HepG2 (cell line): ENCODE results near the gene MTPN. TPM values are rescaled to one million over a fixed set of nuclear protein-coding genes. Genes with fewer than 3 reads are reported as not detected.
A peak's percentile ranks its signal among the peaks of the same experiment; 100 is the strongest.

Experiments
- ATAC-seq: fragments of 200-7000 bp; cut with Tn5 transposase; 3 replicates; pipeline ENCODE4 v1.9.1; 2020; ENCODE audit warnings: mild to moderate bottlenecking, moderate library complexity
- BruUV-seq: library from RNA; stranded (reverse); fragments of 400-500 nt; replicated peaks from 2 replicates; lab custom pipeline; 2021; lab: Mats Ljungman, UMichigan
- CTCF ChIA-PET: fragments of 300-600 bp; formaldehyde crosslinking; extraction: SDS; loops from one replicate; lab custom pipeline; 2021; ENCODE audit warnings: low total read pairs, inconsistent platforms, low intra/inter-chr PET ratio; lab: Yijun Ruan, JAX
- POLR2A ChIA-PET: fragments of 350-600 bp; sonication (Branson Sonifier 250); formaldehyde crosslinking; loops from one replicate; lab custom pipeline; 2020; ENCODE audit warnings: antibody characterized with exemption, inconsistent platforms; lab: Yijun Ruan, JAX
- DNase-seq: peaks from one replicate; pipeline ENCODE4 v3.0.0-alpha.2; 2015; ENCODE audit warnings: low spot score
- FAIRE-seq: peaks from 3 replicates; lab custom pipeline; 2011; peaks lifted over from hg19 to GRCh38; lab: Jason Lieb, UNC
- H2AFZ ChIP-seq: one replicate; pipeline ENCODE4 v1.6.1; 2011; ENCODE audit warnings: low read length, inconsistent platforms
- H3K27ac ChIP-seq: fragments of 300-600 bp; 3 replicates; pipeline ENCODE4 v1.8.0; 2011; ENCODE audit warnings: mixed run types, mild to moderate bottlenecking, mixed read lengths, low read length, inconsistent platforms; ENCODE audit not compliant: insufficient read depth; ENCODE audit errors: extremely low read length
- H3K27me3 ChIP-seq, 2 experiments: fragments of 200-600 bp in 1 of 2; 2 replicates in 1 of 2; 3 replicates in 1 of 2; pipeline versions ENCODE4 v1.6.0 to v1.8.0; 2011; ENCODE audit warnings: low read length in 2 of 2, mild to moderate bottlenecking in 2 of 2, moderate library complexity in 2 of 2, inconsistent platforms in 1 of 2; ENCODE audit not compliant: insufficient read depth in 2 of 2, control insufficient read depth in 1 of 2
- H3K36me3 ChIP-seq, 2 experiments: fragments of 200-600 bp in 1 of 2; replicated peaks in 1 of 2; 2 replicates in 1 of 2; 3 replicates in 1 of 2; pipeline versions ENCODE4 v1.5.1 to v1.8.0; 2011; ENCODE audit warnings: low read length in 2 of 2, inconsistent platforms in 1 of 2; ENCODE audit not compliant: insufficient read depth in 2 of 2, control insufficient read depth in 1 of 2
- H3K4me1 ChIP-seq: 2 replicates; pipeline ENCODE4 v1.5.1; 2012; ENCODE audit warnings: low read length, inconsistent platforms; ENCODE audit not compliant: insufficient read depth
- H3K4me2 ChIP-seq: 2 replicates; pipeline ENCODE4 v1.6.0; 2011; ENCODE audit warnings: low read depth, low read length, inconsistent platforms
- H3K4me3 ChIP-seq, 3 experiments: fragments of 200-600 bp in 1 of 3; sonication (generic), shearing (Covaris generic) in 1 of 3; replicated peaks in 1 of 3; 2 replicates each; pipeline ENCODE4 v1.5.1; 2011 to 2016; ENCODE audit warnings: low read length in 3 of 3, inconsistent platforms in 2 of 3, low read depth in 2 of 3, mild to moderate bottlenecking in 2 of 3, control low read depth in 1 of 3, mixed read lengths in 1 of 3; ENCODE audit not compliant: insufficient read depth in 1 of 3
- H3K79me2 ChIP-seq: one replicate; pipeline ENCODE4 v1.6.1; 2011; ENCODE audit warnings: low read length, inconsistent platforms; ENCODE audit not compliant: insufficient read depth
- H3K9ac ChIP-seq: 2 replicates; pipeline ENCODE4 v1.6.0; 2011; ENCODE audit warnings: mild to moderate bottlenecking, low read depth, low read length, inconsistent platforms; ENCODE audit not compliant: insufficient read depth
- H3K9me3 ChIP-seq: 2 replicates; pipeline ENCODE4 v1.5.1; 2012; ENCODE audit warnings: mild to moderate bottlenecking, low read length
- H4K20me1 ChIP-seq: 2 replicates; pipeline ENCODE4 v1.6.0; 2011; ENCODE audit warnings: inconsistent platforms, mild to moderate bottlenecking, low read length, moderate library complexity; ENCODE audit not compliant: insufficient read depth
- ADNP ChIP-seq: sonication (generic); formaldehyde crosslinking; IDR thresholded peaks from 2 replicates; pipeline ENCODE4 v1.4.0; 2020; ENCODE audit warnings: missing genetic modification reagents
- ARNTL ChIP-seq: sonication (generic); formaldehyde crosslinking; IDR thresholded peaks from 2 replicates; pipeline ENCODE4 v1.4.0; 2020; ENCODE audit warnings: mild to moderate bottlenecking, missing genetic modification reagents
- CBX5 ChIP-seq: sonication (generic); formaldehyde crosslinking; IDR thresholded peaks from 2 replicates; pipeline ENCODE4 v1.4.0; 2020; ENCODE audit warnings: missing genetic modification reagents, borderline replicate concordance
- GPN1 ChIP-seq: sonication (generic); formaldehyde crosslinking; IDR thresholded peaks from 2 replicates; pipeline ENCODE4 v1.5.1; 2020; ENCODE audit warnings: missing genetic modification reagents, borderline replicate concordance
- HNRNPLL ChIP-seq: fragments of 200-400 bp; formaldehyde crosslinking; IDR thresholded peaks from 2 replicates; pipeline ENCODE4 v1.6.1; 2017; ENCODE audit warnings: mild to moderate bottlenecking, low read depth, low read length; ENCODE audit not compliant: poor library complexity, severe bottlenecking
- NFYC ChIP-seq: IDR thresholded peaks from 2 replicates; pipeline ENCODE4 v1.6.1; 2016; ENCODE audit warnings: missing genetic modification reagents, missing compliant biosample characterization
- NR2F1 ChIP-seq, 2 experiments: fragments of 450-650 bp in 1 of 2; formaldehyde crosslinking in 1 of 2; IDR thresholded peaks; 2 replicates each; pipeline versions ENCODE4 v1.5.0 to v1.6.1; 2016 to 2020; ENCODE audit warnings: mild to moderate bottlenecking in 1 of 2, missing compliant biosample characterization in 1 of 2, missing genetic modification reagents in 1 of 2, moderate library complexity in 1 of 2
- POGZ ChIP-seq: sonication (generic); formaldehyde crosslinking; IDR thresholded peaks from 2 replicates; pipeline ENCODE4 v1.4.0; 2020; ENCODE audit warnings: mild to moderate bottlenecking, missing genetic modification reagents
- ZMAT3 ChIP-seq: sonication (generic); formaldehyde crosslinking; conservative IDR thresholded peaks from 2 replicates; pipeline ENCODE4 v1.7.0; 2021; ENCODE audit warnings: missing genetic modification reagents
- ZNF468 ChIP-seq: sonication (generic); formaldehyde crosslinking; IDR thresholded peaks from 2 replicates; pipeline ENCODE4 v1.8.0; 2022; ENCODE audit warnings: mild to moderate bottlenecking, moderate library complexity, missing genetic modification reagents
- ZNF512B ChIP-seq: sonication (generic); formaldehyde crosslinking; IDR thresholded peaks from 2 replicates; pipeline ENCODE4 v1.5.1; 2020; ENCODE audit warnings: missing genetic modification reagents, mild to moderate bottlenecking, borderline replicate concordance
- ZNF598 ChIP-seq: sonication (generic); formaldehyde crosslinking; IDR thresholded peaks from 2 replicates; pipeline ENCODE4 v1.5.1; 2020; ENCODE audit warnings: mild to moderate bottlenecking, missing genetic modification reagents, borderline replicate concordance
- ZNF768 ChIP-seq: sonication (generic); formaldehyde crosslinking; IDR thresholded peaks from 2 replicates; pipeline ENCODE4 v1.4.0; 2020; ENCODE audit warnings: missing genetic modification reagents
- ZNF770 ChIP-seq: sonication (generic); formaldehyde crosslinking; IDR thresholded peaks from 2 replicates; pipeline ENCODE4 v1.5.0; 2020; ENCODE audit warnings: mild to moderate bottlenecking, missing genetic modification reagents
- ZNF776 ChIP-seq: sonication (generic); formaldehyde crosslinking; IDR thresholded peaks from 2 replicates; pipeline ENCODE4 v1.4.0; 2020; ENCODE audit warnings: mild to moderate bottlenecking, missing genetic modification reagents
- WGBS: methylation state at CpG from one replicate; pipeline ENCODE4 v1.1.6; 2017; ENCODE audit warnings: low lambda C conversion rate; 5-methylcytosine and 5-hydroxymethylcytosine counted together
- in situ Hi-C: cut with HindIII; loops from 2 replicates; pipeline ENCODE4 v1.10.0; 2017; ENCODE audit warnings: low pct_unique_long_range_greater_than_20kb; ENCODE audit not compliant: extremely low pct_ligation_motif_present
- intact Hi-C: fragments of 100-400 bp; cut with micrococcal nuclease; formaldehyde crosslinking; loops from one replicate; pipeline ENCODE4 v1.10.0; 2022; ENCODE audit not compliant: unreplicated experiment
- polyA plus RNA-seq, 8 experiments: library from polyadenylated mRNA; depleted of rRNA in 3 of 8; stranded (reverse) in 7 of 8; unstranded in 1 of 8; fragments of >200 nt; fragmentation: Illumina TruSeq in 4 of 8; extraction: Trizol in 4 of 8; gene quantifications; 2 replicates each; pipeline versions ENCODE4 v1.2.1 to v1.2.3, GENCODE V29; 2011 to 2016; ENCODE audit warnings: low read depth in 4 of 8, missing spikeins in 1 of 8, mixed read lengths in 1 of 8; ENCODE audit not compliant: insufficient read depth in 1 of 8
- total RNA-seq, 5 experiments: library from RNA; depleted of rRNA; stranded (reverse); fragments of >200 nt; fragmentation: Illumina TruSeq; extraction: Trizol; gene quantifications; 2 replicates each; pipeline ENCODE4 v1.2.3, GENCODE V29; 2016; ENCODE audit warnings: low read depth in 1 of 5

The MTPN gene
- total and polyA plus RNA-seq, 2 of the 13 experiments (the other 11 are each of a cell fraction or from before 2014, with no cell fraction given) = 31.1 to 71.7 TPM

- Histone ChIP-seq H3K27me3 (no peaks in the 10 kb centered on the region), H3K4me3 (no peak overlapping the region), H3K4me2 (no peak overlapping the region), H3K27ac (no peak overlapping the region), H2AFZ (no peak overlapping the region), H3K9me3 (no peaks in the 10 kb centered on the region), H4K20me1 (no peaks in the 10 kb centered on the region)
- BruUV-seq = no TSS peak
- intact Hi-C loops = no loop called here
- FAIRE-seq (no peak), ATAC-seq (no peak)
- CTCF ChIA-PET = no interaction called here
- TF ChIP-seq ZNF468 (no peak), ZNF598 (CRISPR knock-in tag) (no peak), GPN1 (CRISPR knock-in tag) (no peak), ZNF776 (CRISPR knock-in tag) (no peak), ZNF768 (peak; percentile 19; the same call in 1 of the 2 replicates)
- TF ChIP-seq, all 625 proteins: peak for 1
- 20% methylated on average over 3 of the region's 3 CpGs for WGBS
- Histone ChIP-seq H3K4me1 (no peaks in the 10 kb centered on the region), H3K79me2 (no peaks in the 10 kb centered on the region), H3K9ac (no peak overlapping the region), H3K36me3 (no peaks in the 10 kb centered on the region)
- in situ Hi-C loops = loop anchor here (10.0 kb wide), 1 partner anchor 329 kb away; no protein-coding TSS in a partner anchor
- DNase-seq = no peak
- POLR2A ChIA-PET = no interaction called here
Observed at GRCh38 chr7:136004083-136004482, 26.9 kb upstream of the MTPN start.

GRCh38 chr7:136002802-136003201, 25.6 kb upstream of the MTPN start:
- 8% methylated on average over 1 of the region's 1 CpG for WGBS
- intact Hi-C loops (no loop called here), in situ Hi-C loops (loop anchor here (10.0 kb wide), 1 partner anchor 328 kb away; no protein-coding TSS in a partner anchor)
- Histone ChIP-seq H3K4me1 (no peaks in the 10 kb centered on the region), H4K20me1 (no peaks in the 10 kb centered on the region), H3K79me2 (no peaks in the 10 kb centered on the region), H3K27ac (no peak overlapping the region), H3K9me3 (no peaks in the 10 kb centered on the region), H3K9ac (no peak overlapping the region), H3K27me3 (no peaks in the 10 kb centered on the region), H2AFZ (no peak overlapping the region), H3K4me2 (no peak overlapping the region), H3K36me3 (no peaks in the 10 kb centered on the region), H3K4me3 (no peak overlapping the region)
- DNase-seq (no peak), ATAC-seq (no peak), FAIRE-seq (no peak)
- no TSS peak for BruUV-seq
- ChIA-PET CTCF (no interaction called here), POLR2A (no interaction called here)
- TF ChIP-seq CBX5 (CRISPR knock-in tag) = no peak
- TF ChIP-seq ARNTL (CRISPR knock-in tag) = no peak
- no peak for TF ChIP-seq NFYC (CRISPR knock-in tag)
- TF ChIP-seq POGZ (CRISPR knock-in tag) = no peak
- TF ChIP-seq ZMAT3 (CRISPR knock-in tag) = no peak
- no peak for TF ChIP-seq ZNF512B (CRISPR knock-in tag)
- TF ChIP-seq HNRNPLL = no peak
- no peak for TF ChIP-seq ADNP (CRISPR knock-in tag)
- no peak for TF ChIP-seq ZNF770 (CRISPR knock-in tag)
- TF ChIP-seq NR2F1 (CRISPR knock-in tag; IDR thresholded peaks at IDR 0.05) = no peak
